Medulla oblongata (tissue), 1 donor: ENCODE data around the gene CDIPT.
A peak's percentile ranks its signal among the peaks of the same experiment; 100 is the strongest.
"Not testable (repeated sequence)": the region's sequence is repeated elsewhere in the genome, so short reads cannot be mapped to it uniquely, and the experiment has no call there.

Source experiments
- DNase-seq: peaks from one replicate; pipeline ENCODE4 v3.0.0-alpha.2; 2015; ENCODE audit errors: extremely low spot score

The CDIPT gene

DNA sequence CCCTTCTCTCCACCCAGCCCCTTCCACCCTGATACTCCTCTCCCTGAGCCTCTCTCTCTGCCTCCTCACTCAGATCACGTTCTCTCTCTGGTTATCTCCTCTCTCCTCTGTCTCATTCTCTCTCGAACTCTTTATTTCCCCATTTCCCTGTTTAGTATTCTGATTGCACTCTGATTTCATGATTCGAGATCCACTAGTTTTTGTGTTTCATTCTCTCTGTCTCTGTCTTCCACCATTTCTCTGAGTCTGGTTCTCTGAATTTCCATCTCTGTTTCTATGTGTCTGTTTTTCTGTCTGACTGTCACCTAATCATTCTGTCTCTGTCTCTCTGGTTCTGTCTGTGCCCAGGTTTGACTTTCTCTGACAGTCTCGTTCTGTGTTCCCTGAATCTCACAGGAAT is 34.3 kb upstream of the CDIPT start:
- no peak for DNase-seq

DNA sequence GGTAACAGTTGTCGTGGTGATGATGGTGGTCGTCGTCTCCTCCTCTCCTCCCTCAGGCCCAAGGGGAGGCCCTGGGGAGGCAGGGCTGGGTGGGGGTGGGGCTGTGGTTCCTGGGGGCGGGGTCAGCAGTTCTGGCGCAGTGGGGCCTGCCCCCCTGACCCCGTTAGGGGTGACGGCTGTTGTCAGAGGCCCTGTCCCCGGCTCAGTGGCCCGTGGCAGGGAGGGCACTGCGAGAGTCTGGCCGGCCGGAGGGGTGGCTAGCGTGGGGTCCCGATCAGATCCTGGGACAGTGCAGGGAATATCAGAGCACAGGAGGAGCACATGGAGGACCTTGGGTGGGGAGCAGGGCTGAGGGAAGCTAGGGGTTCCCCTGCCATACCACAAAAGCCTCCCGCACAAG is 33.8 kb upstream of the CDIPT start:
- no peak for DNase-seq

GRCh38 chr16:29894352-29894751 is 31.3 kb upstream of the CDIPT start:
- DNase-seq: no peak

DNA sequence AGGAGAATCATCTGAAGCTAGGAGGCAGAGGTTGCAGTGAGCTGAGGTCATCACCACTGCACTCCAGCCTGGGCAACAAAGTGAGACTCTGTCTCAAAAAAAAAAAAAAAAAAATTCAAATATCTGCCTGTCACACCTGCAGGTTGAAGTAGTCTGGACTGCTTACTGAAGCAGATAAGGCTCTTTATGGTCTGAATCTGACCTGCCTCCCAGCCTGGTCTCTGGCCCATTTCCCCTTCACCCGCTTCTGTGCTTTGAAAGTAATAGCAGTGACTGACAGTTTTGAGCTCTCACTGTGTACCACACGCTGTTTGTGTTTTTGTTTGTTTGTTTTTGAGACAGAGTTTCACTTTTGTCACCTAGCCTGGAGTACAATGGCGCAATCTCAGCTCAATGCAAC is 30.5 kb upstream of the CDIPT start:
- no peak for DNase-seq

DNA sequence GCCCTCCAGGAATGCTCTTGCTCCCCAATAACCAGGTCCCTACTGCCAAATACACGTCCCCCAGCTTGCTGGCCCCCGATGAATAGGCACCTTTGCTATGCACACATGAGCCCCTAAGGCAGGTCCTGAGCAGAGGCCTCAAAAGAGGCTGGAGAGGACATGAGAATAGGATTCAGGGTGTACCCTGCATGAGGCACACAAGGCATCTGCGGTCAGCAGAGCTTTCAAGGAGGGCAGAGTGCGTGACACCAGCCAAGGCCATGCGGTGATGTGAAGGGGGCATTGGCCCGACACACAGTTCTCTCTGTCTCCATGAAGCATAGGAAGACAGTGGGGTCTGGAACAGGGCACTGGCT is 29.4 kb upstream of the CDIPT start:
- no peak for DNase-seq

DNA sequence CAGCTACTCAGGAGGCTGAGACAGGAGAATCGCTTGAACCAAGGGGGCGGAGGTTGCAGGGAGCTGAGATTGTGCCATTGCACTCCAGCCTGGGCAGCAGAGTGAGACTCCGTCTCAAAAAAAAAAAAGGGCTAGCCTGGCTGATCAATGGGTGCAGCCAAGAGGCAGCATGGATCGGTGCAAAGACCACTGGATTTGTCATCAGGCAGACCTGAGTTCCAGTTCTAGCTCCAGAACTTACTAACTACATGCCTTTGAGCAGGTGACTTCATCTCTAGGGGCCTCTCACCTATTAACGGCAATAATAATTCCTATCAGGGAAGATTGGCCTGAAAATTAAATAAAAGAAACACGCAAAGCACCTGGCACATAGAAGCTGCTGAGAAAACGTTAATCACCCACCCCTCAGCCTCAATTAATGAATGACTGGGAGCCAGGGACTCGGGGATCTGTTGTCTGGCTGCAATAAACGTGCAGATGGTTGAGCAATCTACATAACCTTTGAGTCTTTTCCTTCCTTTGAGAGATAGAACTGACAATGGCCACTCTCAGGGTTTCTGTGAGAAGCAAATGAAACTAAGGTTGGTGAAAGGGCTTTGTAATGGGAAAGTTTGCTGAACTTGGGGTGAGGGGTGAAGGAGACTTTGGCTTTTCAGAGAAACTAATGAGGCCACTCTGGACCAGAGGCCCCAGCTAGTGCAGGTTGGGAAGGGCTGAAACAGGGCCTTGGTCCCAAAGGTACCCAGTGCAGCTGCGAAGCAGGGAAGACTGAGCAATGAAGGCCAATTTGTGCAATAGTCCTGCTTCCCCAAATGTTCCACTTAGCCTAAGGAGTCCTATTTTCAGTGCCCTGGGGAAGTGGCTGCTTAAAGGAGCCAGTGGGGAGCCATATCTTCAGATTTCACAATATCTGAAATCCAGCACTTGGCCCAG is 28.8 kb upstream of the CDIPT start:
- no peak for DNase-seq

DNA sequence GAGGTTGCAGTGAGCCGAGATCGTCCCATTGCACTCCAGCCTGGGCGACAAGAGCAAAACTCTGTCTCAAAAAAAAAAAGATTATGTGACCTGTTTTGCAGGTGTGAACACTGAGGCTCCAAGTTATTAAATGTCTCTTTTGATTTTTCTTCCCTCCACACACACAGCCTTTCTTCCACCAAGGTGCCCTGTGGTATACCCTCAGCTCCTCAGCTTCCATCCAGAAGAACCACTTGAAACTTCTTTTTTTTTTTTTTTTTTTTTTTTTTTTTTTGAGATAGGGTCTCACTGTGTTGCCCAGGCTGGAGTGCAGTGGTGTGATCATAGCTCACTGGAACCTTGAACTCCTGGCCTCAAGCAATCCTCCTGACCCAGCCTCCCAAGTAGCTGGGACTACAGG is 26.3 kb upstream of the CDIPT start:
- DNase-seq: not testable (repeated sequence)

- no peak for DNase-seq
These were observed 21.0 kb upstream of the CDIPT start for GRCh38 chr16:29883987-29884386.

GRCh38 chr16:29881050-29881449 is 18.0 kb upstream of the CDIPT start:
- DNase-seq: no peak

- DNase-seq: no peak
These were observed 15.1 kb upstream of the CDIPT start for GRCh38 chr16:29878172-29878571.

GRCh38 chr16:29877266-29877961 is 14.4 kb upstream of the CDIPT start:
- no peak for DNase-seq

GRCh38 chr16:29876594-29877249 is 13.7 kb upstream of the CDIPT start:
- DNase-seq: no peak

DNA sequence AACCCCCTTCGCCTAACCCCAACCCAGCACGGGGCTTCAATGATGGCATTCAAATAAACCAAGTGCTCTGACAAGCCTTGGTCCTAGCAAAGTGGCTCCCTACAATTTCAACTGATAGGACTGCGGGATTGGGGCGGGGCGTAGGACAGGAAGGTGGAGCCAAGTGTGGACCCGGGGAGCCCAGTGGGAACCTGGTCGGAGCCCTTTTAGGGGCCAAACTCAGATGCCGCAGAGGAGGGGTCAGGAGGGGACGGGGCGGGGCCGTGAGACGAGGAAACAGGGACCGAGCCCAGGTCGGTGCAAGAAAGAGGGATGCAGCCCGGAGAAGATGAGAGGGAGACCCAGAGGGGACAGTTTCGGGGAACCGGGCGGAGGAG is 13.2 kb upstream of the CDIPT start:
- DNase-seq: no peak

DNA sequence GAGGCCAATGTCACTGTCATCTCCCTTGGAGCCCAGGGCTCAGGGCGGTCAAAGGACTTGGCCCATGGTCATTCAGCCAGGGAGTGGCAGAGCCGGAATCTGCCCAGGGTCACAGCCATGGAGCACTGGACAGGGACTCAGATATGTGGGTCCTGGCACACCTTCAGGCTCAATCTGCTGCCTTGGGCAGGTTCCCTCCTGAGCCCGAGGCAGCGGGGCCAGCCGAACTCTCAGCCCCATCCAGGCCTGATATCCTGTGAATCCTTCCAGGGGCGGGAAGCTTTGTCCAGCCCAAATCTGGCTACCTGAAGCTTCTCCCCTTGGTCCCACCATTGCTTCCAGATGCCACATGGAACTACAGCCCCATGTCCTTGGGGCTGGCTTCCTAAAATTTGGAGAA is 12.2 kb upstream of the CDIPT start:
- no peak for DNase-seq

DNA sequence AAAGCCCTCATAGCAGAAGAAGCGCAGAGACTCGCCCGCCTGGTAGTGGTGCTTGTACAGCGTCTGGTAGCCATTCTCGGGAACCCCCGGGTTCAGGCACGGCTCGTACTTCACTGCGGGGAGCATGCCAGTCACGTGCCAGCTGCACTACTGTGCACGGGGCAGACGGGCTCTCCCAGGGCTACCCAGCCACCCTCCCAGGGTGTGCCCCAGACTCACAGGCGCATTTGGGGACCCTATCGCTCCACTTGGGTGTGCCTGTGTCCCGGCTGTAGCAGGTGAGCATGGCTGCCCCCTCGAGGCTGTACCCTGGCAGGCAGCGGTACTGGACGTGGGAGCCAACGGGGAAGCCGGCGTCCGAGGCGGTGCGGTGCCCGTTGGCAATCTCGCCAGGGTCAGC is 10.3 kb upstream of the CDIPT start:
- DNase-seq: no peak

GRCh38 chr16:29871822-29872546 is 9.0 kb upstream of the CDIPT start:
- no peak for DNase-seq

DNA sequence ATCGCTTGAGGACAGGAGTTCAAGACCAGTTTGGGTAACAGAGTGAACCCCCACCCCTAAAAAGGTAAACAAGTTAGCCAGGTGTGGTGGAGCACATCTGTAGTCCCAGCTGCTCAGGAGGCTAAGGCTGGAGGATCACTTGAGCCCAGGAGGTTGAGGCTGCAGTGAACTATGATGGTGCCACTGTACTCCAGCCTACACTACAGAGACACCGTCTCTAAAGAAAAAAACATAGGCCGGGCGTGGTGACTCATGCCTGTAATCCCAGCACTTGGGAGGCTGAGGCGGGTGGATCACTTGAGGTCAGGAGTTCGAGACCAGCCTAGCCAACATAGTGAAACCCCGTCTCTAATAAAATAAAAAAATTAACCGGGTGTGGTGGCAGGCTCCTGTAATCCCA is 6.0 kb upstream of the CDIPT start:
- DNase-seq: not testable (repeated sequence)

DNA sequence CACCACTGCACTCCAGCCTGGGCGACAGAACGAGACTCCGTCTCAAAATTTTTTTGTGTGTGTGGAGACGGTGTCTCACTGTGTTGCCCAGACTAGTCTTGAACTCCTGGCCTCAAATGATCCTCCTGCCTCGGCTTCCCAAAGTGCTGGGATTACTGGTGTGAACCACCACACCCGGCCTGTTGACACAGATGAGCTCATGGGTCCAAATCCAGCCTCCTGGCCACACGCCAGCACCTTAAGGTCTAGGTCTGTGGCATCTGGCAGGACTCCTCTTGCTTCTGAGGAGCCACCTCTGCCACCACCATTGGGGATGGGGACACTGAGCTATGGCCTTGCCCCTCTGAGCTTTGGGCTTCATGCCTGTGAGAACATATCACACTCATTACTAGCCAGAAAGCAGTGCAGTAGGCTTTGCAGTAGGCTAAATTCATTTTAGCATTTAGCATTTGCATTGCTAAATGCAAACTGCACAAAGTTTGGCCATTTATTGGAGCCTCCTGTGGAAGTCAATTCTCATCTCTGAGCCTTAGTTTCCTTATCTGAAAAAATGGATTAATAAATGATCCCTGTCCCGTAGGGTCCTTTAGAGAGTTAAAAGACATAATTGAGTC is 5.5 kb upstream of the CDIPT start:
- no peak for DNase-seq

- no peak for DNase-seq
These were observed 1.2 kb upstream of the CDIPT start for GRCh38 chr16:29864205-29864604.

DNA sequence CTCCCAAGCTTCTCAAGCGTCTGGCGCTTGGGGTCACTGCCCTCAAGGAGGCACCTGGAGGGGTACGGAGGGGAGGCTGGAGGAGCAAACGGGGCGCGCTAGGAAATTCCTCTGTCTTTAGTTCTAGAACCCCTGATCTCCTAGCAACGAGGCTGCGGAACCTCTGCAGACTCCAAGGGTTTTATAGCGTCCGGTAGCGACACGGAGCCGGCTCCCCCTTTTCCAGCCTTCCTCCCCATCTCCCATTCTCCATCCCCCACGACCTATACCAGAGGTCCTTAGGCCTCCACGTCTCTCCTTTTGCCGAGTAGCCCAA is 601 bp upstream of the CDIPT start:
- DNase-seq: no peak

DNA sequence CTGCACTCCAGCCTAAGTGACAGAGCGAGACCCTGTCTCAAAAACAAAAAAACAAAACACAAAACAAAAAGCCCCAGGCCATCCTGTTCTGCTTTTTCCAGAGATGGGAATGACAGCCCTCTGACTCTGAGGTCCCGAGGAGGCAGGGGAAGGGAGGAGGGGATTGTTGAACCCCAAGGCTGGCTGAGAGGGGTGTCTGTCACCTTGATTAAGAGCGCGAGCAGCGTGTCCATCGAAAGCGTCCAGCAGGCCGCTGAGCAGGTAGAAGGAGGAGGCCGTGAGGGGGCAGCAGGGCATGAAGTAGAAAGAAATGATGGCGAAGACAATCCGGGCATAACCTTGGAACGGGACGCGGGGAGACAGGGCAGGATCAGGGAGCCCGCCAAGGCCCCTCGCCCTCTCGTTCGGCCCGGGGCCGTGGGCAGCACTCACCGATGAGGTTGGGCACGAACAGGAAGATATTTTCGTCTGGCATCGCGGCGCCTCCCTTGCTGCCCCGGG is 593 bp downstream of the CDIPT start:
- peak; percentile 26 for DNase-seq

DNA sequence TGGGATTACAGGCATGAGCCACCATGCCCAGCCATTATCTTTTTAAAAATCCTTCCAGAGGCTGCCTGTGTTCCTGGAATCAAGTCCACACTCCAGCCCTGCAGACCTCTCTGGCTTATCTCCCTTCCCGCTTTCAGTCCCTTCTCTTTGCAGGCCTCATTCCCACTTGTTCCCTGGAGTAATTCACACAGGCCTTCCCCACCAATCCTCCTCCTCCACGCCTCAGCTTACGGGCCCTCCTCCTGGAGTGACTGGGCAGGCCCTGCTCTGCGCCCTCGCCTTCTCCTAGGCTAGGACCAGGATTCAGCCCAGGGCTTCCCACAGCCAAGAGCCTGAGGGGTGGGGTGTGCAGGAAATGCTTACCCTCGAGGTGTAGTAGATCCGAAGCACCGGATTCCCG is 2.8 kb downstream of the CDIPT start:
- DNase-seq: no peak
